Calu3 (cell line): ENCODE data around the gene CCNB1IP1. TPM values are rescaled to one million over a fixed set of nuclear protein-coding genes. Genes with fewer than 3 reads are reported as not detected.

Source experiments
- BruUV-seq: library from RNA; stranded (reverse); fragments of 400-500 nt; replicated peaks from 2 replicates; lab custom pipeline; 2021; lab: Mats Ljungman, UMichigan
- CTCF ChIA-PET: fragments of 300-600 bp; sonication (Branson Sonifier 250); formaldehyde crosslinking; loops from one replicate; lab custom pipeline; 2022; ENCODE audit warnings: antibody characterized with exemption; lab: Charles Lee
- DNase-seq: peaks from one replicate; pipeline ENCODE4 v3.0.0; 2022
- H3K27ac Mint-ChIP-seq: one replicate; pipeline ENCODE4 v1.8.0; 2022; ENCODE audit warnings: mixed read lengths; ENCODE audit not compliant: unreplicated experiment
- H3K27me3 Mint-ChIP-seq: one replicate; pipeline ENCODE4 v1.8.0; 2022; ENCODE audit warnings: mixed read lengths; ENCODE audit not compliant: unreplicated experiment
- H3K36me3 Mint-ChIP-seq: one replicate; pipeline ENCODE4 v1.8.0; 2022; ENCODE audit warnings: mild to moderate bottlenecking, moderate library complexity, mixed read lengths; ENCODE audit not compliant: insufficient read depth, unreplicated experiment
- H3K4me1 Mint-ChIP-seq: one replicate; pipeline ENCODE4 v1.8.0; 2022; ENCODE audit warnings: mild to moderate bottlenecking, low read depth, mixed read lengths; ENCODE audit not compliant: unreplicated experiment
- H3K4me3 Mint-ChIP-seq: one replicate; pipeline ENCODE4 v1.8.0; 2022; ENCODE audit warnings: mild to moderate bottlenecking, low read depth, moderate library complexity, mixed read lengths; ENCODE audit not compliant: unreplicated experiment
- H3K9me3 Mint-ChIP-seq: one replicate; pipeline ENCODE4 v1.8.0; 2022; ENCODE audit warnings: low read depth, mixed read lengths; ENCODE audit not compliant: unreplicated experiment
- intact Hi-C: fragments of 100-400 bp; cut with micrococcal nuclease; formaldehyde crosslinking; loops from one replicate; pipeline ENCODE4 v1.10.0; 2022; ENCODE audit not compliant: unreplicated experiment
- total RNA-seq: library from RNA; stranded (reverse); gene quantifications from 2 replicates; pipeline ENCODE4 v1.2.3, GENCODE V29; 2022
- TF ChIP-seq, protein P1 (sequence below): fragments of 200-600 bp; IDR thresholded peaks from one replicate; pipeline ENCODE4 v1.8.0; 2022; ENCODE audit warnings: antibody characterized with exemption; ENCODE audit not compliant: unreplicated experiment

Gene CCNB1IP1
- total RNA-seq, 1 experiment from 2014 or later, result 39.0 TPM

DNA sequence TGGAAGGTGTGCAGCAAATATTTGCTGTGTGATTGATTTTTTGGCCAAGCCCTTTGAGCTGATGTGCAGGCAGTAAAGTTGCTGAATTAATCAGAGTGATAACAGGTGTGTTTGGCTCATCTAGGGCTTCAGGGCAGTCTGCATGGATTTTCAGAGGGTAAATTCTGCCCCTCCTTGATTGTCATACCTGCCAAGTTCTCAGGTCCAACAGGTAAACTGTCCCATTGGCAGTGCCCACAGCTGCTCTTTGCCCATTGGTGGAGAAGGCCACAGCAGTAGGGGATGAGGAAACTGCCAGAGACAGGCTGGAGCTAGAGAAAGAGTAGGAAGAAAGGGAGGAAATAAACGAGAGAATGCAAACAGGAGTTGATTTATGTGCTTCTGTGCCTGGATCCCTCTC lies 46.7 kb upstream of the CCNB1IP1 start:
- no TSS peak for BruUV-seq
- no peaks in the 10 kb centered on the region for H3K4me1 Mint-ChIP-seq
- no peak overlapping the region for H3K27ac Mint-ChIP-seq
- TF ChIP-seq, protein P1, sequence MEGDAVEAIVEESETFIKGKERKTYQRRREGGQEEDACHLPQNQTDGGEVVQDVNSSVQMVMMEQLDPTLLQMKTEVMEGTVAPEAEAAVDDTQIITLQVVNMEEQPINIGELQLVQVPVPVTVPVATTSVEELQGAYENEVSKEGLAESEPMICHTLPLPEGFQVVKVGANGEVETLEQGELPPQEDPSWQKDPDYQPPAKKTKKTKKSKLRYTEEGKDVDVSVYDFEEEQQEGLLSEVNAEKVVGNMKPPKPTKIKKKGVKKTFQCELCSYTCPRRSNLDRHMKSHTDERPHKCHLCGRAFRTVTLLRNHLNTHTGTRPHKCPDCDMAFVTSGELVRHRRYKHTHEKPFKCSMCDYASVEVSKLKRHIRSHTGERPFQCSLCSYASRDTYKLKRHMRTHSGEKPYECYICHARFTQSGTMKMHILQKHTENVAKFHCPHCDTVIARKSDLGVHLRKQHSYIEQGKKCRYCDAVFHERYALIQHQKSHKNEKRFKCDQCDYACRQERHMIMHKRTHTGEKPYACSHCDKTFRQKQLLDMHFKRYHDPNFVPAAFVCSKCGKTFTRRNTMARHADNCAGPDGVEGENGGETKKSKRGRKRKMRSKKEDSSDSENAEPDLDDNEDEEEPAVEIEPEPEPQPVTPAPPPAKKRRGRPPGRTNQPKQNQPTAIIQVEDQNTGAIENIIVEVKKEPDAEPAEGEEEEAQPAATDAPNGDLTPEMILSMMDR, result no peak
- no peaks in the 10 kb centered on the region for H3K9me3 Mint-ChIP-seq
- DNase-seq, result no peak
- CTCF ChIA-PET, result no interaction called here
- H3K27me3 Mint-ChIP-seq, result no peaks in the 10 kb centered on the region
- H3K36me3 Mint-ChIP-seq, result peaks cover 36% of the 10 kb centered on the region
- H3K4me3 Mint-ChIP-seq, result no peak overlapping the region
- intact Hi-C loops, result no loop called here

DNA sequence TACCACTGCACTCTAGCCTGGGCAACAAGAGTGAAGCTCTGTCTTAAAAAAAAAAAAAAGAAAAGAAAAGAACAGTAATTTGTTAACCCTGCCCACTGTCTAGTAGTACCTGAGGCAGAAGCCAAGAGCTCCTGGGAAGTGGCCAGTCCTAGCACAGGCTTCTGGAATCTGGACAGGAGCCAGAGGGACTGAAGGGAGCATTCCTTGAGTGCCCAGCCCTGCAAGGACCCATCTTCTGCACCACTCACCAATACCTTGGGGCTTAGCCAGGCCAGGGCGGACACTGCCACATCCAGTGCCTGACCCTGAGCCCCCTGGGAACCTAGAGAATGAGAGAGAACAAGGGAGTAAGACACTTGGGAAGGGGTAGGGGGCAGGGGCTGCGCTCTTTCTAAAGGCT lies 44.1 kb upstream of the CCNB1IP1 start:
- Mint-ChIP-seq H3K36me3 (peaks cover 39% of the 10 kb centered on the region), H3K9me3 (no peaks in the 10 kb centered on the region), H3K27me3 (no peaks in the 10 kb centered on the region), H3K27ac (no peak overlapping the region), H3K4me1 (no peaks in the 10 kb centered on the region), H3K4me3 (no peak overlapping the region)
- intact Hi-C loops, result no loop called here
- no TSS peak for BruUV-seq
- CTCF ChIA-PET, result interaction anchor here (0.7 kb wide), 1 partner anchor 78 kb away, joined by 3 read pairs; the partner anchor contains the start of gene APEX1
- TF ChIP-seq, protein P1, result no peak
- DNase-seq, result no peak

DNA sequence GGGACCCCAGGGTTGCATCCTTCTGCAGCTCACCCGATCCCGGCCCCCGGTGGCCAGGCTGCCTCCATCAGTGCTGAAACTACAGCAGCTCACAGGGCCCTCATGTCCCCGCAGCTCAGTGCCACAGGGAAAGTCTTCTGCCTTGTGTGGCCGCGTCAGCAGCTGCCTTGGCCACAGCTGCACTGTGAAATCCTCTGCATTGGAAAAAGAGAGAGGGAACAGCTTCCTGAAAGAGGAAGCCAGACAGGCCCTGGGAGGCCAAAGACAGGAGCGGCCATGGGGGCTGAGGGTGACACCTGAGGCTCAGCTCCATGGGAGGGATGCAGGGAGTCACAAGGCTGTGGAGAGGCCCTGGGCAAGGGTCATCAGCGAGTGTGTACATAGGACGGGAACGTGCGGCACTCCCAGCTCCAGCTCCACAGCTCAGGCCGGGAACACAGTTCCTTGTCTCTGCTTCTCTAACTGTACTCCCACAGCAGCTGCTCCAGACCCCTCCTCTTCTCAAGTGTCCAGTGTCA lies 43.1 kb upstream of the CCNB1IP1 start:
- Mint-ChIP-seq H3K4me3 (no peak overlapping the region), H3K4me1 (no peaks in the 10 kb centered on the region), H3K27ac (no peak overlapping the region), H3K27me3 (no peaks in the 10 kb centered on the region), H3K9me3 (no peaks in the 10 kb centered on the region), H3K36me3 (peaks cover 42% of the 10 kb centered on the region)
- CTCF ChIA-PET, result no interaction called here
- intact Hi-C loops, result no loop called here
- no TSS peak for BruUV-seq
- no peak for DNase-seq
- TF ChIP-seq, protein P1, result no peak

DNA sequence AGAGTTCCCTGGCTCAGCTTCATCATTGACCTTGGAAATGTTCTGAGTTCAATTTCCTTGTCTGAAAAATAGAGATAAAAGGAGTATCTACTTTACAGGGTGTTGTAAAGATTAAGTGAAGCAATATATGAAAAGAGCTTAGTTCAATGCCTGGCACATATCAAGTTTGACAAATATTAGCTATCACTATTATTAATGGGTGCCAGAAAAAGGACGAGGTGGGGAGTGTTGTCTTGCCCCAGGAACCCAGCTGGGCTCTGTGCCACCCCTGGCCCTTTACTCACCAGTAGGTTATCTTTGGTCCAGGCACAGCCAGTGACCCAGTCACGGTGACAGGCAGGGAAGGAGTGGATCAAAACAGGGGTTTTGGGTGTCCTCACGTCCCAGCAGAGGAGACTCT lies 42.4 kb upstream of the CCNB1IP1 start:
- DNase-seq, result no peak
- Mint-ChIP-seq H3K4me3 (no peak overlapping the region), H3K27ac (no peak overlapping the region), H3K36me3 (peaks cover 45% of the 10 kb centered on the region), H3K27me3 (no peaks in the 10 kb centered on the region), H3K4me1 (no peaks in the 10 kb centered on the region), H3K9me3 (no peaks in the 10 kb centered on the region)
- TF ChIP-seq, protein P1, result no peak
- no TSS peak for BruUV-seq
- CTCF ChIA-PET, result interaction anchor here (0.8 kb wide), 1 partner anchor 32 kb away, joined by 4 read pairs; the partner anchor contains the start of gene PARP2
- intact Hi-C loops, result no loop called here
